WERI-Rb-1 (cell line): ENCODE measurements around the gene TMEM108.
A peak's percentile ranks its signal among the peaks of the same experiment; 100 is the strongest.

Experiments used
- DNase-seq: peaks from one replicate; pipeline ENCODE4 v3.0.0-alpha.2; 2020
- H3K27ac ChIP-seq: fragments of 250-450 bp; sonication (Bioruptor Pico); 2 replicates; pipeline ENCODE4 v1.5.1; 2020; ENCODE audit warnings: mild to moderate bottlenecking, moderate library complexity
- H3K27me3 ChIP-seq: fragments of 250-450 bp; sonication (Bioruptor Pico); 2 replicates; pipeline ENCODE4 v1.5.1; 2021; ENCODE audit warnings: mild to moderate bottlenecking, low read depth, moderate library complexity; ENCODE audit not compliant: insufficient read depth, severe bottlenecking
- H3K36me3 ChIP-seq: fragments of 250-450 bp; sonication (Bioruptor Pico); 2 replicates; pipeline ENCODE4 v1.5.1; 2020; ENCODE audit warnings: mild to moderate bottlenecking, moderate library complexity
- H3K4me3 ChIP-seq: 2 replicates; pipeline ENCODE4 v1.5.1; 2011; ENCODE audit warnings: low read depth, mild to moderate bottlenecking, control low read depth, low read length
- H3K9me3 ChIP-seq: fragments of 250-450 bp; sonication (Bioruptor Pico); 2 replicates; pipeline ENCODE4 v1.5.1; 2021; ENCODE audit warnings: mild to moderate bottlenecking, moderate library complexity; ENCODE audit not compliant: severe bottlenecking
- TF ChIP-seq, protein P1 (sequence below): IDR thresholded peaks from 2 replicates; pipeline ENCODE4 v1.5.1; 2011; ENCODE audit warnings: low read depth, mild to moderate bottlenecking, control low read depth, inconsistent platforms, low read length

TMEM108 gene

GRCh38 chr3:133168025-133168401 lies 129.8 kb downstream of the TMEM108 start:
- peak overlapping the region; percentile 67 for H3K27ac ChIP-seq
- TF ChIP-seq, protein P1, sequence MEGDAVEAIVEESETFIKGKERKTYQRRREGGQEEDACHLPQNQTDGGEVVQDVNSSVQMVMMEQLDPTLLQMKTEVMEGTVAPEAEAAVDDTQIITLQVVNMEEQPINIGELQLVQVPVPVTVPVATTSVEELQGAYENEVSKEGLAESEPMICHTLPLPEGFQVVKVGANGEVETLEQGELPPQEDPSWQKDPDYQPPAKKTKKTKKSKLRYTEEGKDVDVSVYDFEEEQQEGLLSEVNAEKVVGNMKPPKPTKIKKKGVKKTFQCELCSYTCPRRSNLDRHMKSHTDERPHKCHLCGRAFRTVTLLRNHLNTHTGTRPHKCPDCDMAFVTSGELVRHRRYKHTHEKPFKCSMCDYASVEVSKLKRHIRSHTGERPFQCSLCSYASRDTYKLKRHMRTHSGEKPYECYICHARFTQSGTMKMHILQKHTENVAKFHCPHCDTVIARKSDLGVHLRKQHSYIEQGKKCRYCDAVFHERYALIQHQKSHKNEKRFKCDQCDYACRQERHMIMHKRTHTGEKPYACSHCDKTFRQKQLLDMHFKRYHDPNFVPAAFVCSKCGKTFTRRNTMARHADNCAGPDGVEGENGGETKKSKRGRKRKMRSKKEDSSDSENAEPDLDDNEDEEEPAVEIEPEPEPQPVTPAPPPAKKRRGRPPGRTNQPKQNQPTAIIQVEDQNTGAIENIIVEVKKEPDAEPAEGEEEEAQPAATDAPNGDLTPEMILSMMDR: no peak
- DNase-seq: no peak
- peaks cover 5% of the 10 kb centered on the region for H3K9me3 ChIP-seq
- H3K4me3 ChIP-seq: no peak overlapping the region
- no peaks in the 10 kb centered on the region for H3K36me3 ChIP-seq
- no peaks in the 10 kb centered on the region for H3K27me3 ChIP-seq

DNA sequence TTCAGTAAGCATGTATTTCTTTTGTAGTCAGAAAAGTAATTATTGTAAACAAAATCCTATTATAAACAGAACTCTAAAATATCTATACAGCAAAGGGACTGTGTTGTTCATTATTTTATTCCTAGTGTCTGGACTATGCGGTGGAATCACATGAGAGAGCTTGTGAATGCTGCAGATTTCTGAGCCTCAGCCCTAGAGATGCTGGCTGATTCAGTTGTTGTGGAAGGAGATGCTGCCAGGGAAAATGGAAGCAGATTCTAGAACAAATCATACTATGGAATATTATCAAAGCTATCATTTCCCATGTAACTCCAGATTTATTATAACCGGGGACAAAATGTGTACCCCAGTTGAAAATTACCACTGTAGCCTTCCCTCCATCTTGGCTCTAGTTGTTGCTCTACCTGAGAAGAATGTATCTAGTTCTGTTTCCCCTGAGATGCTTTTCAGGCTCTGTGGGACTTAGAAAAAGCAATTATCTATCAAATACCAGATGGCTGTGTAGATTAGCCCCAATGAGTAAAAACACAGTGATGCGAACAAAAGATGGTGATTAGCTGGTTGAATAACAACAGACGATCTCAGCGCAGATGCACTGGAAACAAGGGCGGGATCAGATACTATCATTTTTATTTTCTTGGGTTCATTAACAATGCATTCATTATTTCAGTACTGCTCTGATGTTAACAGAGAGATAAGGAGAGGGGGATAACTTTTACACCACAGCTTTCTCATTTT lies 131.3 kb downstream of the TMEM108 start:
- H3K27ac ChIP-seq: peak overlapping the region; percentile 67
- H3K4me3 ChIP-seq: no peak overlapping the region
- H3K36me3 ChIP-seq: no peaks in the 10 kb centered on the region
- TF ChIP-seq, protein P1: no peak
- H3K9me3 ChIP-seq: peaks cover 10% of the 10 kb centered on the region
- DNase-seq: peak; percentile 21
- H3K27me3 ChIP-seq: no peaks in the 10 kb centered on the region

DNA sequence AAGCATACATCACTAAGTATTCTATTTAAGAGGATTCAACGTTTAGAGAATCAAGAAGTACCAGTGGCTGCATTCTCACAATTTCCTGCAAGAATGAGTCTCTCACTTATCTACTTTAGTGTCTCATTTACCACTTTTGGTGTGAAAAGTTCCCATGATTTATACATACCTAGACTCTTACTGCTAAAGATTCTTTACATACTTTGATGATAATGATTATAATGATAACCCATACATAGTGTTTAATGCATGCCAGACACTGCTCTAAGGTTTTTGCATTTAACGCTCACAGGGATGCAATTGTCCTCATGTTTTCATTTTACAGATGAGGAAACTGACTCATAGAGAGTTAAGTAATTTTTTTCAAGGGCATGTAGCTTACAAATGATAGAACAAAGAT lies 133.6 kb downstream of the TMEM108 start:
- peaks cover 8% of the 10 kb centered on the region for H3K9me3 ChIP-seq
- H3K27me3 ChIP-seq: no peaks in the 10 kb centered on the region
- DNase-seq: no peak
- H3K36me3 ChIP-seq: no peaks in the 10 kb centered on the region
- H3K4me3 ChIP-seq: no peak overlapping the region
- TF ChIP-seq, protein P1: no peak
- no peak overlapping the region for H3K27ac ChIP-seq

- TF ChIP-seq, protein P1: no peak
- Histone ChIP-seq H3K4me3 (no peak overlapping the region), H3K9me3 (peaks cover 2% of the 10 kb centered on the region), H3K36me3 (no peaks in the 10 kb centered on the region), H3K27me3 (no peaks in the 10 kb centered on the region), H3K27ac (no peak overlapping the region)
- no peak for DNase-seq
These were observed 143.4 kb downstream of the TMEM108 start for GRCh38 chr3:133181392-133182150.

GRCh38 chr3:133187870-133188379 lies 149.7 kb downstream of the TMEM108 start:
- no peaks in the 10 kb centered on the region for H3K9me3 ChIP-seq

More at GRCh38 chr3:133187870-133188379, 149.7 kb downstream of the TMEM108 start:
- H3K27ac ChIP-seq: no peak overlapping the region
- H3K27me3 ChIP-seq: no peaks in the 10 kb centered on the region
- no peaks in the 10 kb centered on the region for H3K36me3 ChIP-seq
- DNase-seq: no peak
- TF ChIP-seq, protein P1: no peak
- no peak overlapping the region for H3K4me3 ChIP-seq
